Sigmoid colon (tissue), 3 donors: Measurements from ENCODE around the gene EPB41L1.

Experiments used
- CTCF ChIP-seq, 4 experiments: fragments of 450-650 bp in 3 of 4; fragments of 200-600 bp in 1 of 4; IDR thresholded peaks; one replicate each; pipeline ENCODE4 v1.5.1; 2016 to 2019; ENCODE audit warnings: antibody characterized with exemption in 4 of 4, mild to moderate bottlenecking in 3 of 4, moderate library complexity in 2 of 4
- POLR2A ChIP-seq, 2 donors: fragments of 450-650 bp; IDR thresholded peaks; one replicate each; pipeline ENCODE4 v1.6.1; 2016; ENCODE audit warnings: antibody characterized with exemption in 2 of 2, mild to moderate bottlenecking in 2 of 2, moderate library complexity in 2 of 2

- TF ChIP-seq CTCF (IDR thresholded peaks at IDR 0.05) (no peak), POLR2A (IDR thresholded peaks at IDR 0.05) (no peak)
These were observed 37.6 kb upstream of the EPB41L1 start for GRCh38 chr20:36116807-36117441.
